ENCODE measurements around the gene AUTS2.

DNA sequence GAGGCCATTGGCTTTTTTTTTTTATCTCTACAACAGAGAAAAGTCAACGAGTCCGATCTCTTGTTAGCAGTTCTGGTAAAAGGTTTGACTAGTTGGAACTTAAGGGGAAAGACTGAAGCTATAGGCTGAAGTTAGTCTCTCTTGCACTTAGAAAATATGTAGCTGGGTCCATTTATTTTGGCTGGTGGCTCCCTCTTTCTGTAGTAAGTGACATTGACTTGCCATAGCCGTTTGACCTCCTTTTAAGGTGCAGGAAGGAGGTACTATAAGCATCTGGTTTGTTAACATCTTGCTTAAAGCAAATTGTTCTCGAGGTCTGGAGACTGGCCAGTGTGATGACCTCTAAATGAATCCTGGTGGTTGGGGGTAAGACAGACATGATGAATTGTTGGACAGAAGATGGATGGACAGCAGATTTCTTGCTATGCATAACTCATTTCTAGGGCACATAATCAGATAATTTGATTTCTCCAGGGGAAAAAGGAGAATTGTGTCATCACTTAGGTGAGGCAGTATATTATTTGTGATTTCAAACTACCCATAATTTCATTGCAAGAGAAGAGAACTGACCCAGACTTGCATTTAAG, 1177.4 kb downstream of the AUTS2 start:
- no peak for TF ChIP-seq POLR2A (IDR thresholded peaks at IDR 0.05)
- TF ChIP-seq, protein P1, sequence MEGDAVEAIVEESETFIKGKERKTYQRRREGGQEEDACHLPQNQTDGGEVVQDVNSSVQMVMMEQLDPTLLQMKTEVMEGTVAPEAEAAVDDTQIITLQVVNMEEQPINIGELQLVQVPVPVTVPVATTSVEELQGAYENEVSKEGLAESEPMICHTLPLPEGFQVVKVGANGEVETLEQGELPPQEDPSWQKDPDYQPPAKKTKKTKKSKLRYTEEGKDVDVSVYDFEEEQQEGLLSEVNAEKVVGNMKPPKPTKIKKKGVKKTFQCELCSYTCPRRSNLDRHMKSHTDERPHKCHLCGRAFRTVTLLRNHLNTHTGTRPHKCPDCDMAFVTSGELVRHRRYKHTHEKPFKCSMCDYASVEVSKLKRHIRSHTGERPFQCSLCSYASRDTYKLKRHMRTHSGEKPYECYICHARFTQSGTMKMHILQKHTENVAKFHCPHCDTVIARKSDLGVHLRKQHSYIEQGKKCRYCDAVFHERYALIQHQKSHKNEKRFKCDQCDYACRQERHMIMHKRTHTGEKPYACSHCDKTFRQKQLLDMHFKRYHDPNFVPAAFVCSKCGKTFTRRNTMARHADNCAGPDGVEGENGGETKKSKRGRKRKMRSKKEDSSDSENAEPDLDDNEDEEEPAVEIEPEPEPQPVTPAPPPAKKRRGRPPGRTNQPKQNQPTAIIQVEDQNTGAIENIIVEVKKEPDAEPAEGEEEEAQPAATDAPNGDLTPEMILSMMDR (IDR thresholded peaks at IDR 0.05) = peak in 4 of 6 experiments; percentile 25 to 47 (median 35)
- no peak for TF ChIP-seq EP300 (IDR thresholded peaks at IDR 0.05)
